COLO668 (cell line): Measurements from ENCODE around the gene VMP1.
"Not testable (repeated sequence)": the region's sequence is repeated elsewhere in the genome, so short reads cannot be mapped to it uniquely, and the experiment has no call there.

ENCODE experiments used
- DNase-seq: peaks from one replicate; lab custom pipeline; 2025; ENCODE audit not compliant: unreplicated experiment; lab: John Stamatoyannopoulos, UW

The VMP1 gene

GRCh38 chr17:59838052-59838916 is 130.8 kb downstream of the VMP1 start:
- DNase-seq: peak; percentile 7

- DNase-seq: no peak
Measured at GRCh38 chr17:59839651-59840328, 132.3 kb downstream of the VMP1 start.

GRCh38 chr17:59840329-59841090 is 133.1 kb downstream of the VMP1 start:
- no peak for DNase-seq

- DNase-seq: not testable (repeated sequence)
Measured at GRCh38 chr17:59841091-59841881, 133.8 kb downstream of the VMP1 start.

GRCh38 chr17:59841882-59842263 is 134.4 kb downstream of the VMP1 start:
- DNase-seq: not testable (repeated sequence)

GRCh38 chr17:59842901-59843652 is 135.6 kb downstream of the VMP1 start:
- DNase-seq: no peak

- DNase-seq: peak; percentile 5
Measured at GRCh38 chr17:59844884-59845594, 137.6 kb downstream of the VMP1 start.

GRCh38 chr17:59845595-59846393 is 138.3 kb downstream of the VMP1 start:
- peak; percentile 76 for DNase-seq

GRCh38 chr17:59846394-59847165 is 139.1 kb downstream of the VMP1 start:
- peak; percentile 40 for DNase-seq

- no peak for DNase-seq
Measured at GRCh38 chr17:59848385-59848668, 140.9 kb downstream of the VMP1 start.

GRCh38 chr17:59848778-59849177 is 141.3 kb downstream of the VMP1 start:
- DNase-seq: no peak

GRCh38 chr17:59850311-59850710 is 142.9 kb downstream of the VMP1 start:
- not testable (repeated sequence) for DNase-seq

- DNase-seq: no peak
Measured at GRCh38 chr17:59851439-59852375, 144.3 kb downstream of the VMP1 start.

- DNase-seq: not testable (repeated sequence)
Measured at GRCh38 chr17:59852847-59853167, 145.4 kb downstream of the VMP1 start.

GRCh38 chr17:59853168-59853918 is 145.9 kb downstream of the VMP1 start:
- peak; percentile 57 for DNase-seq
